RWPE1 (cell line): ENCODE data around the gene PLS1.
A peak's percentile ranks its signal among the peaks of the same experiment; 100 is the strongest.
"Not testable (repeated sequence)": the region's sequence is repeated elsewhere in the genome, so short reads cannot be mapped to it uniquely, and the experiment has no call there.

ENCODE experiments used
- CTCF ChIA-PET: fragments of 350-600 bp; sonication (Branson Sonifier 250); formaldehyde crosslinking; extraction: SDS; loops from one replicate; lab custom pipeline; 2021; lab: Yijun Ruan, JAX
- POLR2A ChIA-PET: fragments of 400-600 bp; formaldehyde crosslinking; extraction: SDS; loops from one replicate; lab custom pipeline; 2020; ENCODE audit warnings: antibody characterized with exemption; ENCODE audit not compliant: low non-redundant PET; lab: Yijun Ruan, JAX
- DNase-seq: peaks from one replicate; pipeline ENCODE4 v3.0.0; 2012; ENCODE audit warnings: low spot score
- H3K27ac ChIP-seq: fragments of 450-650 bp; 2 replicates; pipeline ENCODE4 v1.5.1; 2017
- TF ChIP-seq, protein P1 (sequence below): fragments of 450-650 bp; conservative IDR thresholded peaks from 2 replicates; pipeline ENCODE4 v1.5.1; 2017; ENCODE audit warnings: low read depth, mild to moderate bottlenecking

The PLS1 gene

DNA sequence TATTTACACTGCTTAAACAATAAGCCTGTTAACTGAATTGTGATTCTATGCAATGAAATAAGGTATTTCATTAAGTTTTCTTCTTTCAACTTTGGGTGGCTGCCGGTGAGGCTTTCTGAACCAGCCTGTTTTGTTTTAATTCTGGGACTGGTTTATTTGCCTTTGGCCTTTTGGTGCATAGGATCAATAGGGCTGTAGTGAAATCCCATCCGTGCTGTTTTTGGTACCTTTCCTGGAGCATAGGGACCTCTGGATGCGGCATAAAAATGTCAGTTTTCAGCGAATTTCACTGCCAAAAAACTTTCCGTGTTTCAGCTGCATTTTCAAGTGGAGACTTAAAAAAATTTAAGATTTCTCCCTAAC lies 514 bp downstream of the PLS1 start:
- TF ChIP-seq, protein P1, sequence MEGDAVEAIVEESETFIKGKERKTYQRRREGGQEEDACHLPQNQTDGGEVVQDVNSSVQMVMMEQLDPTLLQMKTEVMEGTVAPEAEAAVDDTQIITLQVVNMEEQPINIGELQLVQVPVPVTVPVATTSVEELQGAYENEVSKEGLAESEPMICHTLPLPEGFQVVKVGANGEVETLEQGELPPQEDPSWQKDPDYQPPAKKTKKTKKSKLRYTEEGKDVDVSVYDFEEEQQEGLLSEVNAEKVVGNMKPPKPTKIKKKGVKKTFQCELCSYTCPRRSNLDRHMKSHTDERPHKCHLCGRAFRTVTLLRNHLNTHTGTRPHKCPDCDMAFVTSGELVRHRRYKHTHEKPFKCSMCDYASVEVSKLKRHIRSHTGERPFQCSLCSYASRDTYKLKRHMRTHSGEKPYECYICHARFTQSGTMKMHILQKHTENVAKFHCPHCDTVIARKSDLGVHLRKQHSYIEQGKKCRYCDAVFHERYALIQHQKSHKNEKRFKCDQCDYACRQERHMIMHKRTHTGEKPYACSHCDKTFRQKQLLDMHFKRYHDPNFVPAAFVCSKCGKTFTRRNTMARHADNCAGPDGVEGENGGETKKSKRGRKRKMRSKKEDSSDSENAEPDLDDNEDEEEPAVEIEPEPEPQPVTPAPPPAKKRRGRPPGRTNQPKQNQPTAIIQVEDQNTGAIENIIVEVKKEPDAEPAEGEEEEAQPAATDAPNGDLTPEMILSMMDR = no peak
- ChIA-PET POLR2A (no interaction called here), CTCF (interaction anchor here (0.6 to 1.1 kb wide), 2 partner anchors 10 to 1722 kb away, joined by 5 read pairs; no protein-coding TSS in a partner anchor)
- peak overlapping the region; percentile 63 for H3K27ac ChIP-seq
- DNase-seq = no peak

DNA sequence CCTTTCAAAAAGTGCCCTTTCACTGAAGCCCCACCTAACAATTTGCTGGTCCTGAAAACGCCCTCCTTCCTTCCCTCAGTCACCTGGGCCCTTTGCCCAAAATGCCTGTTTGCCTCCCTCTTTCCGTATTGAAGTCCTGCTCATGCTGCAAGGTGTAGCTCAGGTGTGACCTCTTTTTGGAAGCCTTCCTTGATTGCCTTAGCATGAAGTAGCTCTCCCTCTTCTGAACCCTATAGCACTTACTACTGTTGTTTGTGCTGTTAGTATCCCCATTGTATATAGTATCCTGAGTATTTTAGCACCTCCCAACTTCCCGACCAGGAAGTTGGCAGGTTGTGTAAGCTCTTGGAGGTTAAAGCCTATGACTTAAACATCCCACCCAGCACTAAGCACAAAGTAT lies 1.7 kb downstream of the PLS1 start:
- no peak for DNase-seq
- ChIA-PET POLR2A (no interaction called here), CTCF (interaction anchor here (0.6 kb wide), 1 partner anchor 64 kb away, joined by 3 read pairs; no protein-coding TSS in a partner anchor)
- no peak overlapping the region for H3K27ac ChIP-seq
- TF ChIP-seq, protein P1 = no peak

- H3K27ac ChIP-seq = no peak overlapping the region
- POLR2A ChIA-PET = interaction anchor here (0.7 kb wide), 1 partner anchor 9 kb away, joined by 3 read pairs; no protein-coding TSS in a partner anchor
- CTCF ChIA-PET = interaction anchor here (0.6 to 0.7 kb wide), 2 partner anchors 178 to 836 kb away, joined by 3 to 7 read pairs; no protein-coding TSS in a partner anchor
- TF ChIP-seq, protein P1 = no peak
- no peak for DNase-seq
Measured at GRCh38 chr3:142601713-142602112, 5.5 kb downstream of the PLS1 start.

- CTCF ChIA-PET = interaction anchor here (0.5 kb wide), 1 partner anchor 63 kb away, joined by 3 read pairs; no protein-coding TSS in a partner anchor
- POLR2A ChIA-PET = interaction anchor here (0.7 kb wide), 1 partner anchor 10 kb away, joined by 3 read pairs; no protein-coding TSS in a partner anchor
- no peak for DNase-seq
- TF ChIP-seq, protein P1 = no peak
- no peak overlapping the region for H3K27ac ChIP-seq
Measured at GRCh38 chr3:142602619-142603385, 6.6 kb downstream of the PLS1 start.

GRCh38 chr3:142603386-142603705 lies 7.2 kb downstream of the PLS1 start:
- DNase-seq, H3K27ac ChIP-seq, POLR2A ChIA-PET: not testable (repeated sequence)
- CTCF ChIA-PET = interaction anchor here (0.5 kb wide), 1 partner anchor 62 kb away, joined by 3 read pairs; no protein-coding TSS in a partner anchor

DNA sequence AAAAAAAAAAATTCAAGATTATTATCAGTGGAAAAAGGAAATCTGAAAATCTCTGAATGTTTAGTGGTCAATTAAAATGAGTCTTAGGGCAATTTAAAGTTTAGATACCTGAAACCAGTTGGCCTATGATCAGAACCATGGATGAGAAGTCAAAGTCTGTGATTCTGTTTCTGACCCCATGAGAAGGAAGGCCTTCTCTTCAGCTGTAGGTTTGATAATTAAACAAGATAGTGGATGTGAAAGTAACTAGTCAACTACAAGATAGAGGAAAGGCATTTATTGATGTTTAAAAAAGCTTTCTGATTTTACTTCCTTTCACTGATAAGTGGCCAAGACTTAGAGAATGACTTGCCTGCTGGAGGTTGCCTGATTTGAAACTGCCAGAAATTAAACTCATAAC lies 8.7 kb downstream of the PLS1 start:
- CTCF ChIA-PET = interaction anchor here (0.6 kb wide), 1 partner anchor 149 kb away, joined by 5 read pairs; no protein-coding TSS in a partner anchor

More for the DNA sequence above, 8.7 kb downstream of the PLS1 start:
- POLR2A ChIA-PET = no interaction called here
- DNase-seq = no peak
- TF ChIP-seq, protein P1 = no peak
- H3K27ac ChIP-seq = no peak overlapping the region
